Stimulated activated CD4-positive, alpha-beta T cell treated with anti-CD3 and anti-CD28 coated beads, Interleukin-1b, Interleukin-23, amount 100 ng/mL, for 24 hours (primary cell): ENCODE data around the gene MMP11.

Source experiments
- DNase-seq, 4 experiments: peaks; one replicate each; pipeline ENCODE4 v3.0.0-alpha.2; 2020; ENCODE audit warnings: low read depth in 4 of 4, low spot score in 1 of 4

MMP11 gene

DNA sequence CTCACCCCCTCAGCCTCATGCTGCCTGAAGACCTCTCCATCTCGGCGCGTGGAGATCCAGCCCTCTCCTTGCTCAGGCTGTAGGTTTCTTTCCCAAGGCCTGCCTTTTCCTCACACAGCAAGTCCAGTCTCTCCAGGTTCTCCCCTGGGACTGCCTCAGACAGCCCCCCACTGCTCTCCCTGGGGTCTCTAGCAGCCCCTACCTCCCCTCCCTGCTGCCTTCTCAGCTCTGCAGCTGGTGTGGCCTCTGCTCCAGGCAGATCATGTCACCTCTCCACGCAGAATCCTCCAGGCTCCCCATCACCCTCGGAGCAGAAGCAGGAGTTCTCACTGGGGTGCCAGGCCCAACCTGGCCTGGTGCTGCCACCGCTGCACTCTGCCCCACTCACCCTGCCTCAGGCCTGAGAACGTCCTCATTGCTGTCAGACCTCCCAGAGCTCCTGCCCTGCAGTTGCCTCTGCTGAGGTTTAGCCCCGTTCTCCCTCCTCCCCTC lies 29.3 kb downstream of the MMP11 start:
- DNase-seq = no peak

DNA sequence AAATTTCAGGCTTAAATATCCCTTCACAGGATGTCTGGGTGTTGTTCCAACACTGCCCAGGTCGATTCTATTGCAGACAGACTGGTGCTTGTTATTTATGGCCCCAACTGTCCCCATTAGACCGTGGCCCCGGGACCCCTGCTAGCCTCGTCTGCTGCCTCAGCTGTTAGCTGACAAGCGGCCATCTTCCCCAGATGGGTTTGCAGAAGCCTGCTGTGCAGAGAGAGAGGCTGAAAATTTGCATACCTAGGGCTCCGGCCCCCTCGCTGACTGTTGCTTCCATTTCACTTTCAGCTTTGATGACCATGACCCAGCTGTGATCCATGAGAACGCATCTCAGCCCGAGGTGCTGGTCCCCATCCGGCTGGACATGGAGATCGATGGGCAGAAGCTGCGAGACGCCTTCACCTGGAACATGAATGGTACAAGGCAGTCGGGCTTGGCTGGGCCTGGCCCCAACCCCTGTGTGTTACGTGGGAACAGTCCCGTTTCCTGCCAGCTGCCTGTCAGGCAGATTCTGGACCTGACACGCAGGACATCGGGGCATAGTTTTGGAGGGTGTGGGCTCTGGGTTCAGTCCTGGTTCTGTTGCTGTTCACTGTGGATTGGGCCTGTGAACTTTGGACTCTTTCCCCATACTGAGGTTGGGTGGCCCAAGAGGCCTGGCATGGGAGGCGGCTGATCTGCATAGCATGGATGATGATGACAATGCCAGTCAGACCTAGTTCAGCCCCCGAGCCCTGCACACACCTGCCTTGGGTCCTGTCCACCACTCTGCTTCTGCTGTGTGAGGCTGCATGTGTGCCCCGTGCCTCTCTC lies 30.6 kb downstream of the MMP11 start:
- no peak for DNase-seq

DNA sequence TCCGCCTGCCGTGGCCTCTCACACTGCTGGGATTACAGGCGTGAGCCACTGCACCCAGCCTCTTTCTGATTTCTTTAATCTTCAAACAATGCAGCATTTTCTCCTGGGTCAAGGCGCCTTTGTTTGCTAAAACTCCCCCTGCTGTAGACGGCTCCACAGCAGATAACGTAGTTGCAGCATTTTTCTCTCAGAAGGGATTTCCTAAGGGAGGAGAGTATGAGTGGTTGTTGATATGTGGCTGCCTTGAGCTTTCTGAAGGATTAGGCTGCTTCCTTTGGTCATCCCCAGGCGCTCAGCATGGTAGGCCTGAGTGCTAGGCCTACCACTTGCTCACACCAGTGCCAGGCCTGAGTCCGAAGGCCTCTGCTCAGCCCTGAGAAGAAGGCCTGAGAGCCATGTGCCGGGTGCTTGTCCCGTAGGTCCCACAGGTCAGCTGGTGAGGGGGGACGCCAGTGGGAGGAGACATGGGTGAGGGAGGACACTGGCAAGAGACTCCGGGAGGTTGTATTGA lies 32.2 kb downstream of the MMP11 start:
- no peak for DNase-seq

DNA sequence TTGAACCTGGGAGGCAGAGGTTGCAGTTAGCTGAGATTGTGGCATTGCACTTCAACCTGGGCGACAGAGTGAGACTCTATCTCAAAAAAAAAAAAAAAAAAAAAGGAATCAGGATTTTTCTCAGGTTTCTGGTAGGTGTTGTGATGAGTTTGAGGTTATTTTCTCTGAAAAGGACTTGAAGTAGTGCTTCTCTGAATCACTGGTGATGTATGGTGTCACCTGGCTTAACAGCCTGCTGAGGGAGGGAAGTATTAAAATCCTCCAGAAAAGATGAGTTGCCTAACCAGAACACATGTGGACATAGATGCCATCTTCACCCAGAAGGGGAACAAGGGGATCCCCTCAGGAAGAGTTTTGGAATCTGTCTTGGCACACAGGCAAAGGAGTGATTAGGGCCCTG lies 34.2 kb downstream of the MMP11 start:
- no peak for DNase-seq

DNA sequence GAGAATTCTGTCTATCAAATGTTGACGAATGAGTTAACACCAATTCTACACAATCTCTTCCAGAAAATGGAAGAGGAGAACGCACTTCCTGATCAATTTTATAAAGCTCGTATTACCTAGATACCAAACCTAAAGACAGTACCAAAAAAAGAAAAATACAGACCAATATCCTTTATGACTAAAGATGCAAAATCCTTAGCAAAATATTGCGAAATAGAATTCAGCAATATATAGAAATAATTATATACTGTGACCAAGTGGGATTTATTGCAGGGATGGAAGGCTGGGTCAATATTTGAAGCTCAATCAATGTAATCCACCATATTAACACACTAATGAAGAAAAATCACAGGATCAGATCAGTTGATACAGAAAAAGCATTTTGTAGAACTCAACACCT lies 39.7 kb downstream of the MMP11 start:
- DNase-seq = no peak

DNA sequence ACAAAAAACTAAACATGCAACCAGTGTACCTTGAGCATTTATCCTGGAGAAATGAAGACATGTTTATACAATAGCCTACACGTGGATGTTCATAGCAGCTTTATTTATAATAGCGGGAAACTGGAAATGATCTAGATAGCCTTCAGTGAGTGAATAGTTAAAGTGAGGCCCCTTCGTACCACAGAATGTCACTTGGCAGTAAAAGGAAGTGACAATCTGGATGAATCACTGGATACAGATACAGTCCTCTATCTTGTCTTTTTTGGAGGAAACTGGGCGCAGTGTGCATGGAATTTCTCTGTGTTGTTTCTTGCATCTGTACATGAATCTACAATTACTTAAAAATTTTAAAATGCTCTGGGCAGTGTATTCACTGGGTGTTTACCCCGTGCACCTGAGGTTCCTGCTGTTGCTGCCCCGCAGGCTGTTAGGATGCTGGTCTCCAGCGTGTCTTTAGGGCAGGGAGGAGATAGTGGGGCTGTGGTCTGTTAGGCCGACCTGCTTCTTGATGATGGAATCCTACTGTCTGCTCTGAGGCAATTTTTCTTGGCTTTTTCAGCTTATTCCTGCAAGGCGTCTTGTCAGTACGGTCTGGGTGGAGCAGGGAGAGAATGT lies 43.0 kb downstream of the MMP11 start:
- no peak for DNase-seq

DNA sequence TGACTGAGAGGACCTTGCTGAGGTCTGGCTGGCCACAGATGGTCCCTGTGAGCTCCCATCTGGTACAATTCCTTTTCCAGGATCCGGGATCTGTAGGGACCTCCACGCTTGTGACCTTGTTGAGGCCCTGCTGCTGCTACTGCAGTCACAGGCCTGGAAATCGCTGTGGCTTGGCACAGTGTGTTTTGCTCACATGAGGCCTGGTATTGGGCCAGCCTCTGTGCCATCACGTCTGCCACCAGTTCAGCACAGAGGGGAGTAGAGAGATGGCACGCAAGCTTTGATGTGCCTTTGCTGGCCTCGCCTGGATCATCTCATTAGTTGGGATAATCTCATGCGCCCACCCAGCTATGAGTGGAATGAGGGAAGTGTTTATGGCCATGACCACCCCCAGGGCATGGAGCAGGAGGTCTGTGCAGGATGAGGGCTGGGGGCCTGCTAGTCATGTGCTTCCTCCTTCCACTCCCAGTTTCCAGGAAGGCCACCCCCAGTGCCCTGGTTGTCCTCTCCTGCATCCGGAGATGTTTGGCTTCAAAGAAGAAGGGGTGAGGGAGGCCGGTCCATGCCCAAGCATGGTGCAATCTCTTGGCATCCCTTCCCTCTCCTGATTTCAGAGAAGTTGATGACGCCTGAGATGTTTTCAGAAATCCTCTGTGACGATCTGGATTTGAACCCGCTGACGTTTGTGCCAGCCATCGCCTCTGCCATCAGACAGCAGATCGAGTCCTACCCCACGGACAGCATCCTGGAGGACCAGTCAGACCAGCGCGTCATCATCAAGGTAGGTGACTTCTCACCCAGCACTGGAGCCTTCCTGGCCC lies 43.7 kb downstream of the MMP11 start:
- DNase-seq = no peak

DNA sequence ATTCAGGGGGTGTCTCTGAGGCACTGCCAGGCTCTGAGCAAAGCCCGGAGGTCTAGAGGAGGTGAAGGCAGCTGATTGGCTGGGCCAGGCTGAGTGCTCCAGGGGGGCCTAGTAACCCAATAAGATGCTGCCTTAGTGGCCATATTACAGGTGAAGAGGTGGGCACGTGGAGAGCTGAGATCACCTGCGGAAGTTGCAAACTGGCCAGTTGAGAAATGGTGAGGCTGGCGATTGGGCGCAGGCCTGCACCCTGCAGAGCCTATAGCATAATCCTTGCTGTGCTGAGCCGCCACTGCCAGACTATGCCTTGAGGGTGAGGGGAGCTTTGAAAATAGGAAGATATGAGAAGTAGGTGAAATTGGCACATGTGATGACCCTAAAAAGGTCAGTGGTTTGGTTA lies 44.5 kb downstream of the MMP11 start:
- DNase-seq = no peak

DNA sequence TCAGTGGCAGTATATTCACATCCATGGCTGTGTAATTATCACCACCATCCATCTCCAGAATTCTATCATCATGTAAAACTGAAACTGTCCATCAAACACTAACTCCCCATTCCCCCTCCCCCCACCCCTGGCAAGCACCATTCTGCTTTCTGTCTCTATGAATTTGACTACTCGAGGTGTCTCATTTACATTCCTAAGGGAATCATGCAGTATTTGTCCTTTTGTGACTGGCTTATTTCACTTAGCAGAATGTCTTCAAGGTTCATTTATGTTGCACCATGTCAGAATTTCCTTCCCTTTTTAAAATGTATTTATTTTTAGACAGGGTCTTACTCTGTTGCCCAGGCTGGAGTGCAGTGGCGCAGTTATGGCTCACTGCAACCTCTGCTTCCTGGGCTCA lies 45.9 kb downstream of the MMP11 start:
- no peak for DNase-seq

DNA sequence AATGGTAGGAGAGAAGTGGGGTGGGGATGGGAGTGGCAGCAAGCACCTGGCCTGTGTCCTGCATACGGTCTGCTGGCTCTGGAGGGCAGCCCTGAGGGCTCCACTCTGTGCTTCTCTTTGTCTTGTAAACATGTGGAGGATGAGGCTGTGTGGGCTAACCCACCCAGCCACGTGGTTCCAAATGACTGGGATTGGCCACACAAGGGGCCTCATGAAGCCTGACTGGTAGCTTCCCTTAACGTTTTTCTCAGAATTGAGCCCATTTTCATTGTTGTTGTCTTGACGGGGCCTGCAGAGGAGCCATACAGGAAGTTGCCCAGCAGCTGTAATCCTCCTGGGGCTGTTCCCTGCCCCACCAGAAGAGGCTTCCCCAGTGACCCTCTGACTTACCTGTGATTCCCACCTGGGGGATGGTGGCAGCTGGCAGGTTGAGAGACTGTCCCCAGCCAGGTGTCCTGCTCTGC lies 48.1 kb downstream of the MMP11 start:
- no peak for DNase-seq

DNA sequence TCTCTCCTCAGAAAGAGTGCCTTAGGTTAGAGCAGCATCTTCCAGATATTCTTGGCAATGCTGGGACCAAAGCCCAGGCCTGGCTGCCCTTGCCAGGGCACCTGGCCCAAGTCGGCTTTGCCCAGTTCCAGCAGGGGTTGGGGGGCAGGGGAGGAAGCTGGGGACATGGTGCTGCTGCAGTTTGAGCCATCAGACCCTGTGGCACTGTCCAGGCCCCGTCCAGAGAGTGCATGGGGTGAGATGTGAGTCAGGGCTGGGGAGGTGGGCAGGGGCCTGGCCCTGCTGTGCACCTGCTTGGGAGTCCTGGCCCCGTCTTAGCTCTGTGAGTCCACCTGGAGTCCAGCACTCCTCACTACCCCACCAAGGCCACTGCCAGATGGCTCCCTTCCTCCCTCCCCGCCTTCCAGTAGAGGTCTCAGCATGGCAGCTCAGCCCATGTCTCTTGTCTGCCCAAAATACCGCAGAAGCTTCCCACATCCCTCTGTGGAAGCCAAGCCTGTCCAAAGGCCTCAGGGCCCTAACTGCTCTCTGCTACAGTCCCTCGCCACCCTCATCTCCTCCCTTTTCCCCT lies 49.5 kb downstream of the MMP11 start:
- DNase-seq = no peak

DNA sequence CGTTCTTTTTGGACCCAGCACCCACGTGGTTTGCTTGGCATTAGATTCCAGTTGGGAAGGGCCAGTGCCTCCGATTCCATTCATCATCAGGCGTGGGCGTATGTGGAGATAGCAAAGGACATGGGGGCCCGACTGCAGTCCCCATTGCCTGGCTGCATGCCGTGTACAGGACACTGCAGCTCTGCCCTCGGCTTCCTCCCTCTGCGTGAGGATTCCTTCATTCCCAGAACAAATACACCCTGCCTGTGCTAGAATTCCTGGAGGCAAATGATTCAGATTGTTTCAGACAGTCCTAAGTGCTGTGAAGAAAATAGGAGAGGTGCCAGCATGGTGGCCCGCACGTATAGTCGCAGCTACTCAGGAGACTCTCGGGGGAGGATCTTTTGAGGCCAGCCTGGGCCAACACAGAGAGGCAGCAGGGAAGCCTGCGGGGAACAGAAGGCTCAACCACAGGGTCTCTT lies 50.7 kb downstream of the MMP11 start:
- no peak for DNase-seq

DNA sequence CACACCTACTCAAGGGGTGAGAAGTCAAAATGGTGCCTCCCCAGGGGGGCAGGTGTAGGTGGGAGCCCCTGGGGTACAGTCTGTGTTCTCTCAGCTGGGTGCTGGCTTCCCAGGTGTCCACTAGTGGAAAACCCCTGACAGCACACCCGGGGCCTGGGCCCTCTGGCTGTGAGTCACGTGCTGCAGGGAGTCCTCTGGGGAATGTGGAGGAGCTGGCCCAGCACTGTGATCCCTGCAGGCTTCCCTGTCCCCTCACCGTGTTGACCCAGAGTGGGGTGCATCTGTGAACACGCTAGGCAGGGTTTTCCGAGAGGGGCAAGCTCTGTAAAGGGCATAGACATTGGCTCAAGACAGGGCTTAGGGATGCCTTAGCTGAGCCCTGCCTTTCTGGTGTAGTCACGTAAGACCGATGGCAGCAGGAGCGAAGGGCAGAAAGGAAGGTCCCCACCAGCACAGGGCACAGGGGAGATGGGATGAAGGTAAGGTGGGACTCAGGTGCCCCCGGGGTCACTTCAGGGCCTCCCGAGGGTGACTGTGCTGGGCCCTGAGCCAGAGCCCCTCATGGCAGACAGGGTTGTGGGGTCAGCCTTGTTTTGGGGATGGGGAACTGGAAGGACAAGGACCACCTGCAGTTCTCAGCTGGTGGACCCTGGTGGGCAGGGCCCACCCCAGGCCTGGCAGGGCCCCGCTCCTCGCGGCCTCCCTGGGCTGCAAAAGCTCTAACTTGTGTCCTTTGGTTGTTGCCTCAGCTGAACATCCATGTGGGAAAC lies 52.0 kb downstream of the MMP11 start:
- DNase-seq = no peak

DNA sequence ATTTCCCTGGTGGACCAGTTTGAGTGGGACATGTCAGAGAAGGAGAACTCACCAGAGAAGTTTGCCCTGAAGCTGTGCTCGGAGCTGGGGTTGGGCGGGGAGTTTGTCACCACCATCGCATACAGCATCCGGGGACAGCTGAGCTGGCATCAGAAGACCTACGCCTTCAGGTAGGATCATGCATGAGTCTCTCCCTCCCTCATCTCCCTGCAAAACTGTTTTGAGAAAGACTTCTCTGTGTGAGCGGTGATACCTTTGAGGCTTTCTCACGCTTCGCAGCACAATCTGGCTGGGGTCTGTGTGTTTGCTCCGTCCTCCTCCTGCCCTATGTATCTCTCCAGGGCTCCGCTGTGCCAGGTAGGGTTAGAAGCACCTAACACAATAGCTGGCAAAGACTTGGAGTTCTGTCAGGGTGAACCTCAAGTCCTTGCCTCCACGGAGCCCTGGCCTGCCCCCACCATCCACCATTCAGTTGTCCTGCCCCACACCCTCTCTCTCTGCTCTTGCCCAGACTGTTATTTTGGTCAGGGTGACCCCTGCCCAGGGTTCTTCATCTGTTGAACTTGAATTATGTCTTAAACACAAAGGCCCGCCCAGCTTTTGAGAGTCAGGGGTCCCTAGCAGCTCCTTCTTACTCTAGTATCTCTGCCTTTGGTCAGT lies 52.7 kb downstream of the MMP11 start:
- no peak for DNase-seq

DNA sequence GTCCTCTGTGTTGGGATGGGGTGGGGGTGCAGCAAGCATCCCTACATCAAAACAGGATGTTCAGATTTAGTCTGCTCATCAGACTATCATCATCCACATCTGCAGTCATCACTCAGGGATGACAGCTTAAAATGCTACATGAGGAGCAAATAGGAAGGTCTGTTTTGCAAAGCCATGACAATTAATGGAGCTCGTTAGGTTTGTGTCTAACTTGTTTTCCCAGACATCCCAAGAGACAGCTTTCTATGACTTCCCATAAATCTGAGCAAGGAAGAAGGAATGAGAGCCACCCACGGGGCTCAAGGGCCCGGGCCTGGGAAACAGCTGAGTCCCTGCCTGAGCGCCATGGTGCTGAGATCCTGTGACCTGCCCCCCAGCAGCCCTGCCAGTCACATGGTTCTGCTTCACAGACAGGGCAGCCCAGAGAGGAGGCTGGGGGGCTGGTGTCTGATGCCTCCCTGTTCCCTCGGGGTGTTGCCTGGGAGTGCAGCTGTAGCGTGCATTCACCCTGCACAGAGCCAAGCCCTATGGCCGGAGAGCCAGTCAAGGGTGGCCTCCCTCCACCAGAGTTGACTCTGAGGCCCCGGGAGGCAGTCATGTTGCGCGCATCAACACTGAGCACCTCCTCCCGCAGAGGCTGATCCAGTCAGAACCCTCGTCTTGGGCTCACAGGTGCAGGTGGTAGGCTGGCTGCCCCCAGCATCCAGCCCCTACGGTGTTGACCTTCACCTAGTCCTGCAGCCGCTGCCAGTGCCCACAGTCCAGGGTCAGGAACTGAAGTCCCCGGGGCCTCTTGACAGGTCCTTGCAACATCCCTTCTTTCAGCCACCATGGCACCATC lies 54.1 kb downstream of the MMP11 start:
- DNase-seq = no peak

DNA sequence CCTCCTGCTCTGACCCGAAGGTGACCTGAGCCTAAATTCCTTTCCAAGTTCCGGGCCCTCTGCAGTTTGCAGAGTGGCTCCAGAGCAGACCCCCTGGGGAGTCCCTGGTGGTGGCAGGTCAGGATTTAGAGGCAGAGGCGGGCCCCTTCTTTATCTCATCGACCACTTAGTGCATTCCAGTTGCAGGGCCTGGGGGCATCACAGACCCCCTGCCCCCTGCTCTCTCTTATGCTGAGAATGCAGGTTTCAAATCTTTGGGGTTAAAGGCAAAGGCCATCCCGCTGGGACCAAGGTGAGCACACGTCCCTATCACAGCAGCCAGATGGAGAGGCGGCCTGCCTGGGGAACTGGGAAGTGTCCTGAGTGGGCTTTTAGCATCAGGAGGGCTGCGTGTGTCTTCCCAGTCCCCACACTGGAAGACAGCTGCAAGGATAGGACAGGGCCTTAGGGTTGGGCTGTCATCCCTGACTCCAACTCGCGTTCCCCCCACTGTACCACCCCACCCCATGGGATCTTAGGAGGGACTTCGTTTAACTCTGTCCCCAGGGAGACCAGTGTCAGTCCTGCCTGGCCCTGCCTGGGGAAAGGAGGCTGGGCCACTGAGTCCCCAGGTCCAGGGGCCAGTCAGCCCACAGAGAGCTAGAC lies 54.8 kb downstream of the MMP11 start:
- DNase-seq = no peak

DNA sequence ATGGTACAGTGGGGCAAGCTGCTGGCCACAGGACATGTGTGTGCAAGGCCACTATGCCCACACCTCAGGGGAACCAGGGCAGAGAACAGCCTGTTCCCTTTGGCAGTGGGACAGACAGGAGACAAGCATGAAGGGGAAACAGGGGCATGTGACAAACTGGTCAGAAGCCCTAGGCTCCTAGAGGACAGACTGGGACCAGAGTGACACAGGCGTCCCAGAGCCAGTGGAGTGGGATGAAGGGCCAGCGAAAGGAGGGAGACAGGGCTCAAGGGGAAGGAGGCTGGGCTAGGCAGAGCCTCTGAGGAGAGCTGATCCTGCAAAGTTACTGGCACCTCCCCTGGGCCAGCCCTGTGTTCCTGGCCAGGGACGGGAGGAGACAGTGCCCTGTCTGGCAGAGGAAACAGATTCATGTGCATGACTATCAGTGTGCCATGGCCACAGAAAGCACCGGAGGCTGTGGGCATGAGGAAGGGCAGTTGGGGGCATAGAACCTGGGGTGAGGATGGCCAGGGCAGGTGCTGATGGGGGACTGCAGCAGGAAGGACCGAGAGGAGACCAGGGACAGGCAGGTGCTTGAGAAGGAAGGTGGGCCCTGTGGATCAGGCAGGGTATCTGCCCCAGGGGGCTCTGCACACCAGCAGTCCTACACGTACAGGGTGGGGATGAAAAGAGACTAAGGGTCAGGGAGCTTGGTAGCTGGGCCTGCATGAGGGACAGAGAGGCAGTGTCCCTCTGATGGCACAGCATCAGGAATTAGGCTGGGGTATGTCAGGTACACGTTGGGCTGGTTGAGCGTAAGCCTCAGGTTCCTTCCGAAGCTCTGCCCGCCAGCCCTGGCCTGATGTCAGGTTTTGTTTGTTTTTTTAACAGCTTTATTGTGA lies 56.4 kb downstream of the MMP11 start:
- no peak for DNase-seq
